ENCODE data around the gene WIZ. TPM values are rescaled to one million over a fixed set of nuclear protein-coding genes. Genes with fewer than 3 reads are reported as not detected.

Gene WIZ
- total and polyA plus RNA-seq, 2 of the 4 experiments (the other 2 are of a cell fraction) = 0.90 to 27.1 TPM

- no peak overlapping the region for H3K56ac ChIP-seq (ENCODE audit: extremely low read depth, insufficient read depth, low read length)
- H3K9ac ChIP-seq (ENCODE audit: low read depth, low read length) = no peak overlapping the region
- H3K79me1 ChIP-seq (ENCODE audit: low read depth in 1 of 2, low read length in 2 of 2) = no peaks in the 10 kb centered on the region
- H3K14ac ChIP-seq (replicated peaks; ENCODE audit: low read depth, low read length) = no peak overlapping the region
- no peak overlapping the region for H4K8ac ChIP-seq (ENCODE audit: low read depth in 2 of 2, low read length in 2 of 2)
- DNase-seq = no peak
- no peaks in the 10 kb centered on the region for H3K4me1 ChIP-seq (ENCODE audit: control insufficient read depth, insufficient read depth, low read length)
- H3K9me1 ChIP-seq (ENCODE audit: insufficient read depth, low read length) = no peaks in the 10 kb centered on the region
- H2AFZ ChIP-seq (replicated peaks; ENCODE audit: low read length, poor library complexity) = no peak overlapping the region
- intact Hi-C loops (cut with micrococcal nuclease) (no loop called here), dilution Hi-C loops (cut with HindIII; ENCODE audit: low sequenced_read_pairs, unreplicated experiment) (no loop called here), in situ Hi-C loops (cut with MboI; ENCODE audit: low sequenced_read_pairs) (no loop called here)
- ChIA-PET CTCF (no interaction called here), POLR2A (ENCODE audit: unreplicated experiment) (no interaction called here)
- H3K9me3 ChIP-seq (ENCODE audit: control insufficient read depth, insufficient read depth, low read length) = no peaks in the 10 kb centered on the region
- TF ChIP-seq USF2 (IDR thresholded peaks at IDR 0.05; ENCODE audit: low read depth, low read length) (no peak), RAD21 (IDR thresholded peaks at IDR 0.05; ENCODE audit: low read length) (no peak), POLR2A (IDR thresholded peaks at IDR 0.05; ENCODE audit: low read depth, low read length) (no peak), SMC3 (IDR thresholded peaks at IDR 0.05; ENCODE audit: low read depth, low read length) (no peak), MXI1 (IDR thresholded peaks at IDR 0.05; ENCODE audit: borderline replicate concordance, low read depth, low read length) (no peak), CHD1 (IDR thresholded peaks at IDR 0.05; ENCODE audit: low read depth, low read length) (no peak), NFE2L2 (IDR thresholded peaks at IDR 0.05; ENCODE audit: low read depth, low read length) (no peak), ELK1 (IDR thresholded peaks at IDR 0.05; ENCODE audit: borderline replicate concordance, low read depth, low read length) (no peak), RCOR1 (IDR thresholded peaks at IDR 0.05; ENCODE audit: insufficient replicate concordance, low read length) (no peak), MAFK (IDR thresholded peaks at IDR 0.05; ENCODE audit: low read depth, low read length) (no peak), CTCF (conservative IDR thresholded peaks at IDR 0.05; ENCODE audit: low read depth, low read length) (no peak), FOS (IDR thresholded peaks at IDR 0.05; ENCODE audit: low read depth, low read length) (no peak), MAZ (IDR thresholded peaks at IDR 0.05; ENCODE audit: borderline replicate concordance, low read depth, low read length) (no peak), RFX5 (IDR thresholded peaks at IDR 0.05; ENCODE audit: low read depth, low read length) (no peak), CEBPB (IDR thresholded peaks at IDR 0.05; ENCODE audit: low read depth, low read length) (no peak), BHLHE40 (IDR thresholded peaks at IDR 0.05; ENCODE audit: low read depth, low read length) (no peak)
- no TSS peak for BruUV-seq (replicated peaks)
- H3K36me3 ChIP-seq (ENCODE audit: control insufficient read depth, insufficient read depth, low read length) = no peaks in the 10 kb centered on the region
- H3K27ac ChIP-seq (ENCODE audit: insufficient read depth, low read length) = no peak overlapping the region
- no peak overlapping the region for H3K4me2 ChIP-seq (ENCODE audit: low read depth, low read length)
- no peak overlapping the region for H3K4ac ChIP-seq (ENCODE audit: low read depth, low read length)
- no peak overlapping the region for H4K5ac ChIP-seq (ENCODE audit: low read depth, low read length)
- no peak overlapping the region for H2BK20ac ChIP-seq (ENCODE audit: low read depth, low read length)
- no peak overlapping the region for H2BK120ac ChIP-seq (ENCODE audit: low read depth, low read length)
- no peak overlapping the region for H2AK5ac ChIP-seq (ENCODE audit: low read depth, low read length)
- no peak overlapping the region for H2AK9ac ChIP-seq (replicated peaks; ENCODE audit: low read depth, low read length, poor library complexity)
- H3K18ac ChIP-seq (ENCODE audit: low read depth, low read length) = no peak overlapping the region
- no peaks in the 10 kb centered on the region for H4K20me1 ChIP-seq (ENCODE audit: insufficient read depth, low read length)
- no CpG with 5 or more reads among the region's 4 CpGs for WGBS, 2 experiments (ENCODE audit: extremely low coverage in 2 of 2, insufficient read length in 1 of 2)
- no peak overlapping the region for H3K23ac ChIP-seq (ENCODE audit: low read depth, low read length)
- no peak for ATAC-seq (ENCODE audit: low read depth)
- no peak overlapping the region for H3K4me3 ChIP-seq (ENCODE audit: insufficient read depth, low read depth, low read length)
- no peaks in the 10 kb centered on the region for H3K27me3 ChIP-seq (ENCODE audit: control insufficient read depth, insufficient read depth, low read length)
- H2BK15ac ChIP-seq (ENCODE audit: low read depth, low read length) = no peak overlapping the region
- no peak overlapping the region for H2BK5ac ChIP-seq (ENCODE audit: low read depth, low read length, poor library complexity, severe bottlenecking)
- no peak overlapping the region for H4K91ac ChIP-seq (ENCODE audit: insufficient read depth, low read depth, low read length)
Measured at GRCh38 chr19:15475169-15475568, 25.4 kb upstream of the WIZ start.

All from IMR-90 (cell line).